ACC112 (cell line): ENCODE measurements around the gene TJAP1.

Experiments
- H2AFZ ChIP-seq: fragments of 200-600 bp; sonication (generic); one replicate; pipeline ENCODE4 v1.6.0; 2017; ENCODE audit warnings: antibody characterized with exemption, low read length; ENCODE audit not compliant: unreplicated experiment
- H3K27ac ChIP-seq: fragments of 200-600 bp; sonication (generic); 2 replicates; pipeline ENCODE4 v1.5.1; 2014; ENCODE audit warnings: low read depth, mild to moderate bottlenecking, antibody characterized with exemption, low read length, moderate library complexity
- H3K27me3 ChIP-seq: fragments of 200-600 bp; sonication (generic); 2 replicates; pipeline ENCODE4 v1.6.1; 2014; ENCODE audit warnings: mild to moderate bottlenecking, antibody characterized with exemption, low read length, moderate library complexity, mixed read lengths; ENCODE audit not compliant: insufficient read depth
- H3K36me3 ChIP-seq: fragments of 200-600 bp; sonication (generic); 2 replicates; pipeline ENCODE4 v1.6.1; 2016; ENCODE audit warnings: mild to moderate bottlenecking, antibody characterized with exemption, low read length, moderate library complexity, mixed read lengths; ENCODE audit not compliant: insufficient read depth
- H3K4me1 ChIP-seq: fragments of 200-600 bp; sonication (generic); one replicate; pipeline ENCODE4 v1.6.1; 2016; ENCODE audit warnings: low read length, mixed read lengths; ENCODE audit not compliant: insufficient read depth, unreplicated experiment, control insufficient read depth
- H3K4me3 ChIP-seq: fragments of 200-600 bp; sonication (generic); 2 replicates; pipeline ENCODE4 v1.5.1; 2014; ENCODE audit warnings: mild to moderate bottlenecking, low read depth, low read length
- H3K79me2 ChIP-seq: fragments of 200-600 bp; sonication (generic); one replicate; pipeline ENCODE4 v1.6.0; 2016; ENCODE audit warnings: low read length; ENCODE audit not compliant: control insufficient read depth, unreplicated experiment, insufficient read depth

Gene TJAP1

DNA sequence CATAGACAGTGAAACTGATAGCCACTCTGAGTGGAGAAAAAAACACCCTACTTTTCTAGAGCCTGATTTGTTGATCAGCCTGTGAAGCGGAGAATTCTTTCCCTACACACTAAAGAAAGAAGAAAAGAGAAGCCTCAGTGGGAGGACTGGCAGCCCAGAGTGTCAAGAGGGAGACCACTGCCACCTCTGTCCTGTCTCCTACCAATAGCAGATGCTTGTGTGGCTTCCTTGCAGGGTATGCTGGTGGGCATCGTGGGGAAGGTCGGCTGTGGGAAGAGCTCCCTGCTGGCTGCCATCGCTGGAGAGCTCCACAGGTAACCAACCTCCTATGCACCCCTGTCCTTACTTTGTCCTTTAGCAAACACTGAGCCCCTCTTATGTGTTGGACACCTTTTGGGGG lies 39.7 kb upstream of the TJAP1 start:
- no peak overlapping the region for H2AFZ ChIP-seq
- H3K36me3 ChIP-seq = peaks cover 11% of the 10 kb centered on the region; the same call in 1 of the 2 replicates
- no peak overlapping the region for H3K4me3 ChIP-seq
- no peaks in the 10 kb centered on the region for H3K27me3 ChIP-seq
- no peaks in the 10 kb centered on the region for H3K79me2 ChIP-seq
- no peak overlapping the region for H3K27ac ChIP-seq
- peaks cover 23% of the 10 kb centered on the region for H3K4me1 ChIP-seq

- peaks cover 9% of the 10 kb centered on the region; the same call in 1 of the 2 replicates for H3K36me3 ChIP-seq
- H3K27ac ChIP-seq = no peak overlapping the region
- no peaks in the 10 kb centered on the region for H3K27me3 ChIP-seq
- no peaks in the 10 kb centered on the region for H3K4me1 ChIP-seq
- no peaks in the 10 kb centered on the region for H3K79me2 ChIP-seq
- H2AFZ ChIP-seq = no peak overlapping the region
- no peak overlapping the region for H3K4me3 ChIP-seq
Measured at GRCh38 chr6:43442935-43443334, 34.4 kb upstream of the TJAP1 start.

DNA sequence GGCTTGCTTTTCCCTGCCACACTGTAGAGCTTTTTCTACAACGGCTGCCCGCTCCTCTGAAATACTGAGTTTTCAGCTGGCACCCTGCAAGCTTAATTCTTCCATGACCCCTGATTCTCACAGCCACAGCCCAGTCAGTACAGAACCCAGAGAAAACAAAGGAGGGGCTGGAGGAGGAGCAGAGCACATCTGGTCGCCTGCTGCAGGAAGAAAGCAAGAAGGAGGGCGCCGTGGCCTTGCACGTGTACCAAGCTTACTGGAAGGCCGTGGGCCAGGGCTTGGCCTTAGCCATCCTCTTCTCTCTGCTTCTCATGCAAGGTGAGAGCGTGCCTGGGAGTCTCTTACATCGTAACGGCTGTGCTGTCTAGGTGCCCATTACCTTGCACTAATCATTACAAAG lies 33.3 kb upstream of the TJAP1 start:
- H3K79me2 ChIP-seq = no peaks in the 10 kb centered on the region
- no peak overlapping the region for H3K4me3 ChIP-seq
- H3K36me3 ChIP-seq = no peaks in the 10 kb centered on the region
- no peaks in the 10 kb centered on the region for H3K27me3 ChIP-seq
- no peaks in the 10 kb centered on the region for H3K4me1 ChIP-seq
- no peak overlapping the region for H2AFZ ChIP-seq
- H3K27ac ChIP-seq = no peak overlapping the region

DNA sequence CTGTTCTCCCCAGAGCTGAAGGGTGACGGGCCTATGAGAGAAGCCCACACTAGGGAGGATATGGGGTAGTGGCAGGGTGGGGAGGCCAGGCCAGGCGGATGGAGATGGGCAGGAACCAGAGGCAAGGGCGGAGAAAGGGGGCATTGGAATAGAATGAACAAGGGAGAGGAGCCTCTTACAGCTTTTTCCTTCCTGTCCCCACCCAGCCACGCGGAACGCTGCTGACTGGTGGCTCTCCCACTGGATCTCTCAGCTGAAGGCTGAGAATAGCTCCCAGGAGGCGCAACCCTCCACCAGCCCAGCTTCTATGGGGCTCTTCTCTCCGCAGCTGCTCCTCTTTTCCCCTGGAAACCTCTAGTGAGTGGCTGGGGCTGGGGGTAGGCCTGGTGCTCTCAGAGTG lies 32.8 kb upstream of the TJAP1 start:
- Histone ChIP-seq H3K79me2 (no peaks in the 10 kb centered on the region), H3K27ac (no peak overlapping the region), H3K36me3 (no peaks in the 10 kb centered on the region), H3K4me1 (no peaks in the 10 kb centered on the region), H3K4me3 (no peak overlapping the region), H3K27me3 (no peaks in the 10 kb centered on the region), H2AFZ (no peak overlapping the region)

GRCh38 chr6:43445576-43445975 lies 31.8 kb upstream of the TJAP1 start:
- Histone ChIP-seq H3K4me1 (no peaks in the 10 kb centered on the region), H3K79me2 (no peaks in the 10 kb centered on the region), H3K27me3 (no peaks in the 10 kb centered on the region), H3K4me3 (no peak overlapping the region), H2AFZ (no peak overlapping the region), H3K27ac (no peak overlapping the region), H3K36me3 (no peaks in the 10 kb centered on the region)

- no peak overlapping the region for H3K4me3 ChIP-seq
- H3K36me3 ChIP-seq = no peaks in the 10 kb centered on the region
- H2AFZ ChIP-seq = no peak overlapping the region
- no peaks in the 10 kb centered on the region for H3K79me2 ChIP-seq
- no peaks in the 10 kb centered on the region for H3K27me3 ChIP-seq
- H3K27ac ChIP-seq = no peak overlapping the region
- H3K4me1 ChIP-seq = no peaks in the 10 kb centered on the region
Measured at GRCh38 chr6:43447604-43448003, 29.8 kb upstream of the TJAP1 start.

GRCh38 chr6:43448916-43449315 lies 28.5 kb upstream of the TJAP1 start:
- H2AFZ ChIP-seq = no peak overlapping the region
- H3K36me3 ChIP-seq = no peaks in the 10 kb centered on the region
- no peaks in the 10 kb centered on the region for H3K79me2 ChIP-seq
- no peaks in the 10 kb centered on the region for H3K27me3 ChIP-seq
- H3K27ac ChIP-seq = no peak overlapping the region
- no peak overlapping the region for H3K4me3 ChIP-seq
- no peaks in the 10 kb centered on the region for H3K4me1 ChIP-seq

DNA sequence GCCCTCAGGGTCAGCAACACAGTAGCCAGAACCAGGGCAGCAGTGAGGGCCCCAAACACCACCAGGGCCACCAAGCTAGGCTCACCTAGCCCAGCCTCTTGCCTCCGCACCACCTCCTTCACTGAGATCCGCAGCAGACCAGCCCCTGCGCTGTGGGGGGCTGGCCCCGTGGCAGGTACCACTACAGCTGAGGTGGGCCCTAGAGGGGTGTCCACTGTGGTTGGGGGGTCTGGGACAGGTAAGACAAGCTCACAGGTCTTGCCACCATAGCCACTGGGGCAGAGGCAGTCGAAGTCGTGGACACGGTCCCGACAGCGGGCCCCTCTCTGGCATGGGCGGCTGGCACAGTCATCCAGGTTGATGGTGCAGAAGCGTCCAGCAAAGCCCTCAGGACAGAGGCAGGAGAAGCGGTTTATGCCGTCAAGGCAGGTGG lies 26.7 kb upstream of the TJAP1 start:
- H3K27me3 ChIP-seq = no peaks in the 10 kb centered on the region
- H2AFZ ChIP-seq = no peak overlapping the region
- no peak overlapping the region for H3K4me3 ChIP-seq
- H3K27ac ChIP-seq = no peak overlapping the region
- H3K36me3 ChIP-seq = no peaks in the 10 kb centered on the region
- H3K79me2 ChIP-seq = no peaks in the 10 kb centered on the region
- H3K4me1 ChIP-seq = no peaks in the 10 kb centered on the region

- Histone ChIP-seq H3K4me1 (no peaks in the 10 kb centered on the region), H3K27me3 (peaks cover 5% of the 10 kb centered on the region; the same call in 1 of the 2 replicates), H3K27ac (no peak overlapping the region), H3K36me3 (no peaks in the 10 kb centered on the region), H3K4me3 (no peak overlapping the region), H2AFZ (no peak overlapping the region), H3K79me2 (no peaks in the 10 kb centered on the region)
Measured at GRCh38 chr6:43451348-43451747, 26.0 kb upstream of the TJAP1 start.

GRCh38 chr6:43451939-43452338 lies 25.4 kb upstream of the TJAP1 start:
- Histone ChIP-seq H3K79me2 (no peaks in the 10 kb centered on the region), H3K27ac (no peak overlapping the region), H3K4me3 (no peak overlapping the region), H2AFZ (no peak overlapping the region), H3K27me3 (peaks cover 10% of the 10 kb centered on the region; the same call in 1 of the 2 replicates), H3K36me3 (no peaks in the 10 kb centered on the region), H3K4me1 (no peaks in the 10 kb centered on the region)

GRCh38 chr6:43452896-43453295 lies 24.5 kb upstream of the TJAP1 start:
- Histone ChIP-seq H3K4me3 (no peak overlapping the region), H3K4me1 (no peaks in the 10 kb centered on the region), H3K79me2 (no peaks in the 10 kb centered on the region), H3K36me3 (no peaks in the 10 kb centered on the region), H2AFZ (no peak overlapping the region), H3K27ac (no peak overlapping the region), H3K27me3 (peaks cover 10% of the 10 kb centered on the region; the same call in 1 of the 2 replicates)
